GM12801 (cell line): ENCODE measurements around the gene SSTR1.

Experiments
- CTCF ChIP-seq: IDR thresholded peaks from one replicate; pipeline ENCODE4 v1.5.1; 2011; ENCODE audit warnings: control low read depth; ENCODE audit not compliant: insufficient read length; ENCODE audit errors: extremely low read depth

SSTR1 gene

GRCh38 chr14:38257507-38257906, 49.8 kb downstream of the SSTR1 start:
- TF ChIP-seq CTCF = no peak

- no peak for TF ChIP-seq CTCF
Measured at GRCh38 chr14:38261620-38262019, 53.9 kb downstream of the SSTR1 start.
